HG02610 (cell line): ENCODE results near the gene SPINK6.

Experiments used
- ATAC-seq: cut with Tn5 transposase; IDR thresholded peaks from one replicate; pipeline ENCODE4 v1.9.1; 2021; ENCODE audit warnings: mild to moderate bottlenecking, moderate library complexity; ENCODE audit not compliant: unreplicated experiment

SPINK6 gene

GRCh38 chr5:148202531-148203203 lies at the start of gene SPINK6:
SPINK6 (plus strand) TSS chr5:148203042; CDS start chr5:148203097, 55 bp downstream.
- ATAC-seq, result no peak

- no peak for ATAC-seq
Measured at GRCh38 chr5:148156609-148157008, 46.2 kb upstream of the SPINK6 start.

GRCh38 chr5:148162038-148162437 lies 40.8 kb upstream of the SPINK6 start:
- ATAC-seq, result no peak

DNA sequence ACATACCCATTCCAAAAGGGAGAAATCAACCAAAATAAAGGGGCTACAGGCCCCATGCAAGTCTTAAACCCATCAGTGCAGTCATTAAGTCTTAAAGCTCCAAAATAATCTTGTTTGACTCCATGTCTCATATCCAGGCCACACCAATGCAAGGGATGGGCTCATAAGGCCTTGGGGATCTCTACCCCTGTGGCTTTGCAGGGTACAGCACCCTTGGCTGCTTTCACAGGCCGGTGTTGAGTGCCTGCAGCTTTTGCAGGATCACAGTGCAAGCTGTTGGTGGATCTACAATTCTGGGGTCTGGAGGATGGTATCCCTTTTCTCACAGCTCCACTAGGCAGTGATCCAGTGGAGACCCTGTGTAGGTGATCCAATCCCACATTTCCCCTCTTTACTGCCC lies 39.5 kb upstream of the SPINK6 start:
- ATAC-seq, result no peak

DNA sequence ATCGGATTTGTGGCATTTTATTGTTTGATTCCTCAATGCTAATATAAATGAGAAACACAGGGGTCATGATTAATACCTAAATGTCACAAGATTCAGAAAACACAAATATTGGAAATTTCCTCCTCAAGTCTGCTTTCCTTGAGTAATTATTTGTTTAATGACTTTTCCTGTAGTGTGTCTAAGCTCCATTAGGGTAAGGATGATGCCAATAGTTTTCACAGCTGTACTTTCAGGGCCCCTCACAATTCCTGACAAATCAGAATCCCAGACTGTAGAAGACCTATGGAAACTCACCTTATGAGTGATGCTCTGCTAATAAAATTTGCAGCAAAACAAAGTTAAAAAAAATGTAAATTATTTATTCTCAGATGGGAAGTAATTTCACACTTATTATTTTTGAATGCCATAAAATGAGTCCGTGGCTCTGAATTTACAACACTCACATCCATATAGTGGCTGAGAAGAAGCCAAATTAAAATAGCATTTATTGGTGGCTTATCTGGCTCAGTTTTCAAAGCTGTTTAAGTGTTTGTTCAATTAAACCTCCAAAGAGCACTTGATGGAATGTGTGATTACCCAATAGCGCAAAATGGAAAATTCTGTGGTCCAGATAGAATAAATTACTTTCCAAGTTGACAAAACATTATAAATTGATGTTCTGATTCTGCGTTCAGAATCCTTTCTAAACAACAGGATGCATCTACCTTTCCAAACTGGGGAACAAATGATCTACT lies 36.1 kb upstream of the SPINK6 start:
- no peak for ATAC-seq

GRCh38 chr5:148168246-148168645 lies 34.6 kb upstream of the SPINK6 start, which contains the start of gene SPINK14:
SPINK14 (plus strand) TSS chr5:148168546; CDS start chr5:148169733, 1,187 bp downstream.
- ATAC-seq, result no peak

DNA sequence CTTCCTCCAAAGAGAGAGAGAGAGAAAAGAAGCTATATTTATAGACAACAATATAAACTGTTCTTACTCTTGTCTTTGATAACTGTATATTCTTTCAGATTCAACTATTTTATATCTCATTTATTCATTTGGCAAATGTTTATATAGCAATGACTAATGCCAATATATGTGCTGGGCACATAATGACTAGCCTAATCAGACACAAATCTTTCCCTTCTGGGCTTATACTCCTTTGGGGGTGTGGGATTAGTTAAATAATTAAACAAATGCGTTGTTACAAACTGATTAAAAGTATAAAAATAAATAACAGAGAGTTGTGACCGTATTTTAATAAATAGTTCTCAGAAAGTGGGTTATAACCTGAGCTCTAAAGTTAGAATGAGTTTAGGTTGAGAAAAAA lies 30.5 kb upstream of the SPINK6 start:
- no peak for ATAC-seq

DNA sequence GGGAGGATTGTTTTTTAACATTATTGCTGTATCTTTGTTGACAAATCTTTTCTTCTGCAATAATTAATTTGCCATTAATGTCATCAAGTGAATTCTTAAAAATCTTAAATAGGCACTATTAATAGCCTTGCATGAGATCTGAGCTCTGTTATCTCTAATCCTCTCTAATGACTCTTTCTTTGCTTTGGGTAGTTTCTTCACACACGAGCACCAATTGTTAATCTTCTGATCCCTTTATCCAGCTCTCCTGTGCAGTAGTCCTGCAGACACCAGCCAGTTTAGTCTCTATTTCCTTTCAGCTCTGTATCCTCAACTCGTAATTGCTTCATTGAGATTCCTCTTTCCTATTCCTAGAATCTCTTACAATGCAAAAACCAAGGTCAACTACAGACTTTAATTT lies 26.4 kb upstream of the SPINK6 start:
- no peak for ATAC-seq

DNA sequence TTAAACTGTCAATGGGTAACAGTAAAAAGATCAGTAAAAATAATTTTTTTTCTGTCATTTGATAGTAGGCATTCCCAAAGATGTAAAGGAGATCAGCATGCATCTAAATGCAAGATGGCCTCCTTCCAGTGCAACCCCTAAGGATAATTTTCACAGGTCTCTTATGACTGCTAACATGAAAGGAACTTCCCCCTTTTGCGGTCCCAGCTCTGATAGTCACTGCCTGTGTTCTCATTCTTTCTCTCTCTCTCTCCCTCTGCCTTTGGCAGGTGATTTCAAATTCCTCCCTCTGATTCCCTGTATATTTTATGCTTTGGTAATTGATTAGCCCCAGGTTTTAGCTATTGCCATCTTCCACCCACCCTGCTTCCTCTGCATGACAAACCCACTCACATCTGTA lies 25.6 kb upstream of the SPINK6 start:
- no peak for ATAC-seq

- peak; percentile 83 for ATAC-seq
Measured at GRCh38 chr5:148179234-148179824, 23.5 kb upstream of the SPINK6 start.

GRCh38 chr5:148186248-148187003 lies 16.4 kb upstream of the SPINK6 start:
- ATAC-seq, result peak; percentile 100

DNA sequence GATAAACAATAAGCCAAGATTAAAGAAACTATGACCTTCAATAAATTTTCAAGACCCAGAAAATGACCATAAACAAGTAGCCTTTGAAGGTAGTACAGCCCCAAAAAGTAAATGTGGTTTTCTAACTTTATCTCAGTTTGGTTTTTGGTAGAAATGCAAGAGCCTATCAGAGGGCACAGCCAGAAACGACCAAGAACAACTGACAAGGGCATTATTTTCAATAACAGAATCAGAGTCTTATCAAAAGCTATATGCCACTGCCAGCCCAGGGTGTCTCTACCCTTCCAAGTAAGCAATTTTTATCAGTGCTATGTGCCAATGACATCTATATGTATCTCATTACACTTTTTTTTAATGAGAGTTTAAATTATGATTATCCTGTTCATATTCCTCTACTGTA lies 11.8 kb upstream of the SPINK6 start:
- ATAC-seq, result no peak

DNA sequence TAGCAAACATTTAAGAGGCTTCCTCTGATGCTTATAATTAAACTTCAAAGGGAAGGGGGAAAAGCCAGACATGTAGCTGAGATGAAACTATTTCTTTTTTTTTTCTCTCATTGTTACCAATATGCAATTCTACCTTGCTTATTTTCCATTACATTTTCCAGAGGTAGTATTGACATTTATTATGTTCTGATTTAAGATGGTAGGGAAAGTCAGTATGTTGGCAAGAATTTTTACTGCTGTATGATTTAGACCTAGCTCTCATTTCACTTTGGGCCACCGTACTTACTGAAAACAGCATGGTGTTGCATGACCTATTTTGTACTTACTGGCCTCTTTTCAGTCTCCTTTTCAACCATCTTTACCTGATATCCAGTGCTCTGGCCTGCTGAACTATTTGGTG lies 9.6 kb upstream of the SPINK6 start:
- ATAC-seq, result no peak

- no peak for ATAC-seq
Measured at GRCh38 chr5:148201151-148201550, 1.7 kb upstream of the SPINK6 start.

DNA sequence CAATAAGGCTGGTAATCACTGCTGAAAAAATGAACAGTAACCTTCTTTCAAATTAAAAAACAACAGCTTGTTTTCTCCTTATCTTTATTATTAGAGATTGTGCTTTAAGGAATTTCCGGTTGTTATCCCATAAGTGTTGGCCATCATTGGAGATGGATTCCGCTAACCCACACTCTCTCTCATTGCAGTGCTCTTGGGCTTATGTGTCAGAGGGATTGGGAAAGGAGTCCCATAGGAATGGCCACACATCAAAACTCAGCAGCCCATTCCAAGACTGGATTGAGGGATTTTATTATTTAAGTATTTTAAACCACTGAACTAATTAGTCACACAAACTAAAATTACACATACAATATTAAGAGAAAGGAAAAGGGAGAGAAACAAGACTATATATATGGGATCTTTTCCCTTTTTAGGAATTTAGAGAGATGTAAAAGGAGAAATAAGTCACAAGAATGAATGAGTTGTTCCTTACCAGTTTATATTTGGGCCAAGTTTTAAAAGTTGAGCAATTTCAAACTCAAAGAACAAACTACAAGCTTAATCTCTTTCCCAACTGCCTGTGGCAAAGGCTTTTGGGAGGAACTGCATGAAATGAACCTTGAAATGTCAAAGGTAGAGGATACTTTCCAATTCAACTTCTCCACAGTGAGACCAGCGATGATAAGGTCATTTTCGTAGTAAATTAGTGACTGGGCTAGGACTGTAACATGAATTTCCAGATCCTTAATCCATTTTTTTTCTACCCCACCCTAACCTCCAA lies 2.4 kb downstream of the SPINK6 start:
- no peak for ATAC-seq

GRCh38 chr5:148205865-148206264 lies 3.0 kb downstream of the SPINK6 start:
- ATAC-seq, result no peak

DNA sequence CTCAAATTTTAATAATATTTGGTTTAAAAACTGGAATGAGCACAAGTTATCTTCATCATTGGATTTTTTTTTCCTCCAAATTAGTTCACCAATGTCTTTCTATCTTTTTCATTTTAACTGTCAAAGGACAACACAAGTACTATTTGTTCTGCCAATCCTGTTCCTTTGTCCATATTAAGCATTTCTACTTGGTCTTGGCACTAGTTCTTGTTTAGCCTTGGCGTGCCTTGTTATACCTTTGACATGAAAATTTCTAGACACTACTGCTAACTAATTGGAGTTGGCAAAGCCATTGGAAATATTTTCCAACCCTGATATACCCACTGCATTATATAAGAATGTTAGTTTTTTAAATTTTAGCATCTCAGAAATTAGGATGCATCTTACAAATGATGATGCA lies 3.8 kb downstream of the SPINK6 start:
- no peak for ATAC-seq

- no peak for ATAC-seq
Measured at GRCh38 chr5:148208226-148208625, 5.4 kb downstream of the SPINK6 start.

DNA sequence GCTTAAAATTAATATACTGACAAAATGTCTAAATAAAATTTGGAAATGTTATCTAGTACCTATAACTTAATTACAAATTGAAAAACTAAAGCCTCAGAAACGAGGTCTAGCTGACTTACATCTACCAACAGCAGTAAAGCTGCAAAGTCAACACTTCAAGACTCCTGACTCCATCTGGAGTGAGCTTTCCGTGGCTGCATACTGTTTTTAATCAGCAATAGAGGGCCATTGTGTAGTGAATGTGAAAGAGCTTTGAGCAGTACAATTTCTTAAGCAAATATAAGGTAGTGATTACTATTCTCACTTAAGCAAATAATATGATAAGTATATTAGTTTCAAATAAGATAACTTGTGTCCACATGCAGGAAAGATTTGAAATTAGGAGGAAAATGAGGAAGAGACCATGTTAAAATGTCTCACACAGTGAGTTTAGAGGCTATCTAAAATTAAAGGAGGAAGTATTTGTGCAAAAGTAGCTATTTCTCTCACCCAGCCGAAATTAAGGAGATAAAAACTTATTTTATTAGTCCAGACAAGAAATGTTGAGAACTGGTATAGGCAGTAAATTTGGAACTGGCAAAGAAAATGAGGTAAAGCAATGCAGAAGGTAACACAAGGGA lies 6.4 kb downstream of the SPINK6 start:
- ATAC-seq, result no peak

- ATAC-seq, result no peak
Measured at GRCh38 chr5:148214665-148215185, 11.9 kb downstream of the SPINK6 start.
